Measurements from ENCODE around the gene CPOX.
A peak's percentile ranks its signal among the peaks of the same experiment; 100 is the strongest.
"Not testable (repeated sequence)": the region's sequence is repeated elsewhere in the genome, so short reads cannot be mapped to it uniquely, and the experiment has no call there.

Gene CPOX

GRCh38 chr3:98593046-98593936 is at the start of gene CPOX:
TSS of gene CPOX (minus strand) at chr3:98593611. CDS start at chr3:98593504, 107 bp downstream.
- DNase-seq = peak; percentile 91

GRCh38 chr3:98642769-98643168 is 49.4 kb upstream of the CPOX start:
- DNase-seq = not testable (repeated sequence)

- not testable (repeated sequence) for DNase-seq
Measured at GRCh38 chr3:98641756-98642155, 48.3 kb upstream of the CPOX start.

GRCh38 chr3:98638515-98638914 is 45.1 kb upstream of the CPOX start:
- not testable (repeated sequence) for DNase-seq

- no peak for DNase-seq
Measured at GRCh38 chr3:98630416-98630815, 37.0 kb upstream of the CPOX start.

GRCh38 chr3:98628317-98628716 is 34.9 kb upstream of the CPOX start:
- DNase-seq = no peak

GRCh38 chr3:98626151-98626550 is 32.7 kb upstream of the CPOX start:
- DNase-seq = no peak

DNA sequence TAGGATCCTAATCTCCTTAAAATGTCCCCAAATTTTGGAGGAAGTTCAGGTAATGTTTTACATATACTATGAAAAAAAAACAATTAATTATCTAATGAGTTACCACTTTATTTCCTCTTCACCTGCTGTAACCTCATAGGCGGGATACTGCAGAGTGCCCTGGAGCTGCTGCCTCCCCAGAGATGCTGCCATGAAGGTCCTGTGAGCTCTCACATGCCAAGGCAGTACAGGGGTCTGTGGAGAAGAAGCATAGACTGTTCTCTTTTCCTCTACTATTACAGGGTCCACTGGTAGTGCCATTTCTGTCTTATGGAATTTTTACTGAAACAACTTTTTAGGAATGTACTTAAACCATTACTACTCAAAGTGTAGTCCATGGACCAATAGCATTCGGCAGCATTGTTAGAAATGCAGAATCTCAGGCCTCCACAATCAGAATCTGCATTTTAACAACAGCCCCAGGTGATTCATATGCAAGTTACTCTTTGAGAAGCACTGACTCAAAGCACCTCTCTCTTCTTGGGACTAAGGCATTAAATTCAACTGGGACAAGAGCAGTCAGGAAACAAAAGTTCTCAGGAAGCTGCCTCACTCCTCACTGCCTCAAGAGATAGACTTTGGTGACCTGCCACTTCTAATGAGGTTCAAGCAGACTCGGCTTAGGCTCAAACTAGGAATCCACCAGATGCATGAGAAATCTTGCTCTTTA is 30.3 kb upstream of the CPOX start:
- no peak for DNase-seq

GRCh38 chr3:98617841-98618240 is 24.4 kb upstream of the CPOX start:
- DNase-seq = no peak

- DNase-seq = no peak
Measured at GRCh38 chr3:98613616-98614015, 20.2 kb upstream of the CPOX start.

GRCh38 chr3:98612996-98613517 is 19.6 kb upstream of the CPOX start:
- DNase-seq = peak; percentile 17

DNA sequence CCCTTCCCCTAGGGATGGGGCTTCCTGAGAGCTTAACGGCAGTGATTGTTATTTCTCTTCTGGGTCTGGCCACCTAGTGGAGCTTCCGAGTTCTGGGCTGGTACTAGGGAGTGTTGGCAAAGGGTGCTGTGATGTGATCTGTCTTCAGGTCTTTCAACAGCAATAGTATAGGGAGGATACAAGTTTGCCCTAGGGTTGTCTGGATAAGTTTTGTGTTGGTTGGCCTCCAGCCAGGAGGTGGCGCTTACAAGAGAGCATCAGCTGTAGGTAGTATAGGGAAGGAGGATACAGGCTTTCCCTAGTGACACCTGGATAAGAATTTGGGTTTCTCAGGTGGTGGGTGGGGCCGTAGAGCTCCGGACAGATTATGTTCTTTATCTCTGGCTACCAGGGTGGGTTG is 19.2 kb upstream of the CPOX start:
- DNase-seq = no peak

DNA sequence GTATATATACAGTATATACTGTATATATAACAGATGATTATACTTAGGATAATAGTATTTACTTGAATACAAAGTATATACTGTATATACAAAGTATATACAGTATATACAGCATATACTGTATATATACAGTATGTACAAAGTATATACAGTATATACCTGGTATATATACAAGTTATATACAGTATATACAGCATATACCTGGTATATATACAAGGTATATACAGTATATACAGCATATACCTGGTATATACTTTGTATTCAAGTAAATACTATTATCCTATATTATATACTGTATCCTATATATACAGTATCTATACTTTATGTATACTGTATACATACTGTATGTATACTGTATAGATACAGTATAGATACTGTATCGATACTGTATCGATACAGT is 14.6 kb upstream of the CPOX start:
- DNase-seq = no peak

DNA sequence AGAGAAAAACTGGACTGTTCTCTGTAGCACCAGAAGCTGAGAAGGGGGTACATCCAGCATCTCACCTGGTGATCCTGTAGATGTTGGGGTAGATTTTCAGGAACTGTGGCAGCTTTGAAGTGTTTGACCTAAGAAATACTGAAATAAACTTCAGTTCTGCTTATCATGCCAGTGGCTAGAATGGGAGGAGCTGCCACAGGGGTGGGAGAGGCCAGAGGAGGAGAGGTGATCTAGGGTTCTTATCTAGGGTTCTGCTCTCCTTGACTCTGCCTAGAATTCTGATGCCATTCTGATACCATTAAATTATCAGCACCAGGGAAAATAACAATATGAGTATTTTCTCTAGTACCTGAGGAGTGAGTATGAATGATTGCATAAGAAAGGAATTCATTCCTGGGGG is 10.2 kb upstream of the CPOX start:
- no peak for DNase-seq

- peak; percentile 80 for DNase-seq
Measured at GRCh38 chr3:98602078-98602678, 8.8 kb upstream of the CPOX start.

DNA sequence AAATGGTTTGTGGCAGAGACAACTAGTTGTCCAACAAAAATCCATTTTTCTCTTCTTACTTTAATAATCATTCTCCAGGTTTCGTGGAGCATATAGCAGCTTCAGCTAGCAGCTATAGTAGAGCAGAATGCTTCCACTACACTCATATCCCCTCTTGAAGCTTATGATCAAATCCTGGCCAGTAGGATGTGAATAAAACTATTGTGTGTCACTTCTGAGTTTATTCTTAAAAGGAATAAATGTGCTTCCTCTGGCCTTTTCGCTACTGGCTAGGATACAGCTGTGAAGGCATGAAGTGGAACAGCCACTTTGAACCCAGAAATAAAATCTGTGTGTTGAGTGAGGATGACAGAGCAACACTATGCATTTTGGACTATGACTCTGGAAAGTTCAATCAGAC is 7.8 kb upstream of the CPOX start:
- no peak for DNase-seq

GRCh38 chr3:98600412-98601095 is 7.1 kb upstream of the CPOX start:
- DNase-seq = no peak

GRCh38 chr3:98599647-98600411 is 6.4 kb upstream of the CPOX start:
- no peak for DNase-seq

DNA sequence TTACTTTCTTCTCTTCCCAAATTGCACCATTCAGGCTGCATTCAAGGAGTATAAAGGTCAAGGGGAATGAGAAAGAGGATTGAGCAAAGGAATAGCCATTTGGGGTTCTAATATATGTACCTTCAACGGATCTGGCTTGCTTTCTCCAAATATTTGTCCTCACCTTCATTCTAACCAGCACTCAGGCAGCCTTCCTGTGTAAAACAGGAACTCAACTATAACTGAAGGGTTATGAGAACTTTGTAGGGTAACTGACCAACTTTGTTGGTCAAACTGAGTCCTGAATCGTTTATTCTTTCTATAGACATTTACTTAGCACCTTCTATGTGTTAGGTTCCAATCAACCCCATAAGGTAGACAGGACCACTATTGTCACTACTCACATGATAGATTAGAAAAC is 5.1 kb upstream of the CPOX start:
- no peak for DNase-seq

DNA sequence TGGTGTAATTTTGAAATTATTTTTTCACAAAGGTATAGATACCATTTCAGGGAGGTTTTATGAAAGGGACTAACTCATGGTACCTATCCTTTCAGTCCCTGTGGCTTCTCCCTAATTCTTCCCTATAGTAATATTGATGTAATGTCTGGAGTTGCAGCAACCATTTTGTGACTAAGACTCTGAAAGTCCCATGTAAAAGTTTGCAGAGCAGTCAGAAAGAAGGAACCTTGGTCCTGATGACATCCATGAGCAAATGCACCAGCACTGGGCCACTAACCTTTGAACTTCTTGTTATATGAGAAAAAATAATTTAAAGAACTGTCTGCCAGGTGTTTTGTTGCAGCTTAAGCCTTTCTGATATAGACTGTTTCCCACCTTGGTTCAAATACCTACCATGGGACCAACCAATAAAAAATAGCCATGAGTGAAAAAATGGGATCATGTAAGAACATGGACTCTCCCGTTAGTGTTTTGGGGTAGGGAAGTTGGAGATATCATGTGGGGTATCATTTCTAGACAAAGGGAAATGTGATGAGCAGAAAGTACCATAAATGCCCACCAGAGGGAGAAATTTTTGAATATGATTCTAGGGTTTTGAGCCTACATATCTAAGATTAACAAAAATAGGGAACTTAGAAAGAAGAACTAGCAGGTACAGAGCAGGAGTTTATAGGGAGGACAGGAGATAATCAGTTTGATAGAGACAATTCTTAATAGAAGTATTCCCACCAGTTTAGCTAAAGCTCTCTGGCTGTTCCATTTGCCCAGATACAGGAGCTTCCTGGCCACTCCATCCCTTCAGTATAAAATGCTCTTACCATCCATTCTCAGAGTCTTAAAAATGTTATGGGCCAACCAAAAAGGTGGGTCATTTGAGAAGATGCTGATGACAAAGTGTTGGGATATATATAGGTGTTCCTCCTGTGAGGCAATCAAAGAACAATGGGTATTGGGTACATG is 3.4 kb upstream of the CPOX start:
- DNase-seq = no peak

- no peak for DNase-seq
Measured at GRCh38 chr3:98596087-98596486, 2.7 kb upstream of the CPOX start.
